WTC11 (cell line): ENCODE results near the gene SLC23A2. TPM values are rescaled to one million over a fixed set of nuclear protein-coding genes. Genes with fewer than 3 reads are reported as not detected.

Experiments used
- ATAC-seq: fragments of 200-7000 bp; cut with Tn5 transposase; 2 replicates; pipeline ENCODE4 v1.10.0; 2021; ENCODE audit warnings: mild to moderate bottlenecking, moderate library complexity
- CTCF ChIA-PET: fragments of 300-600 bp; sonication (Branson Sonifier 250); formaldehyde crosslinking; loops from one replicate; lab custom pipeline; 2021; ENCODE audit warnings: antibody characterized with exemption; lab: Charles Lee
- POLR2A ChIA-PET: fragments of 350-600 bp; sonication (Branson Sonifier 250); formaldehyde crosslinking; loops from one replicate; lab custom pipeline; 2021; ENCODE audit warnings: antibody characterized with exemption; lab: Charles Lee
- DNase-seq: peaks from one replicate; pipeline ENCODE4 v3.0.0; 2021; ENCODE audit warnings: low spot score
- H3K27ac Mint-ChIP-seq: 2 replicates; pipeline ENCODE4 v1.8.0; 2021; ENCODE audit warnings: mixed read lengths
- H3K27me3 Mint-ChIP-seq: 2 replicates; pipeline ENCODE4 v1.8.0; 2021; ENCODE audit warnings: low read depth, mild to moderate bottlenecking, moderate library complexity, mixed read lengths
- H3K36me3 Mint-ChIP-seq: 2 replicates; pipeline ENCODE4 v1.8.0; 2021; ENCODE audit warnings: mixed read lengths
- H3K4me1 Mint-ChIP-seq: 2 replicates; pipeline ENCODE4 v1.8.0; 2022; ENCODE audit warnings: mixed read lengths
- H3K4me3 Mint-ChIP-seq: 2 replicates; pipeline ENCODE4 v1.8.0; 2021; ENCODE audit warnings: mild to moderate bottlenecking, moderate library complexity, mixed read lengths
- H3K9me3 Mint-ChIP-seq: 2 replicates; pipeline ENCODE4 v1.8.0; 2021; ENCODE audit warnings: mixed read lengths
- AR ChIP-seq: fragments of 250-450 bp; sonication (Bioruptor Pico); IDR thresholded peaks from 2 replicates; pipeline ENCODE4 v1.9.0; 2021; ENCODE audit warnings: mild to moderate bottlenecking
- ATF2 ChIP-seq: sonication (generic); formaldehyde crosslinking; IDR thresholded peaks from 2 replicates; pipeline ENCODE4 v1.8.1; 2022; ENCODE audit warnings: low read depth, missing genetic modification reagents, borderline replicate concordance
- ERG ChIP-seq: fragments of 250-450 bp; sonication (Bioruptor Pico); IDR thresholded peaks from 2 replicates; pipeline ENCODE4 v1.8.0; 2021; ENCODE audit warnings: mild to moderate bottlenecking
- ETV6 ChIP-seq: sonication (generic); formaldehyde crosslinking; IDR thresholded peaks from 2 replicates; pipeline ENCODE4 v1.8.1; 2022; ENCODE audit warnings: mild to moderate bottlenecking, missing genetic modification reagents
- FOXP4 ChIP-seq: sonication (generic); formaldehyde crosslinking; IDR thresholded peaks from 2 replicates; pipeline ENCODE4 v1.8.0; 2022; ENCODE audit warnings: mild to moderate bottlenecking, missing genetic modification reagents
- GABPB1 ChIP-seq: sonication (generic); formaldehyde crosslinking; IDR thresholded peaks from 2 replicates; pipeline ENCODE4 v1.8.1; 2023; ENCODE audit warnings: mild to moderate bottlenecking, missing genetic modification reagents
- HMGA2 ChIP-seq: fragments of 250-450 bp; sonication (Bioruptor Pico); IDR thresholded peaks from 2 replicates; pipeline ENCODE4 v1.4.0; 2021; ENCODE audit warnings: mild to moderate bottlenecking, moderate library complexity
- HMGXB4 ChIP-seq: sonication (generic); formaldehyde crosslinking; IDR thresholded peaks from 2 replicates; pipeline ENCODE4 v1.8.1; 2023; ENCODE audit warnings: mild to moderate bottlenecking, moderate library complexity, missing genetic modification reagents
- MXD4 ChIP-seq: fragments of 250-450 bp; sonication (Bioruptor Pico); IDR thresholded peaks from 2 replicates; pipeline ENCODE4 v1.8.0; 2021; ENCODE audit warnings: mild to moderate bottlenecking, moderate library complexity, borderline replicate concordance
- MYBL2 ChIP-seq: sonication (generic); formaldehyde crosslinking; IDR thresholded peaks from 2 replicates; pipeline ENCODE4 v1.8.1; 2023; ENCODE audit warnings: mild to moderate bottlenecking, moderate library complexity, missing genetic modification reagents
- PREB ChIP-seq: sonication (generic); formaldehyde crosslinking; IDR thresholded peaks from 2 replicates; pipeline ENCODE4 v1.8.1; 2022; ENCODE audit warnings: mild to moderate bottlenecking, missing genetic modification reagents, moderate library complexity, borderline replicate concordance
- PRRX2 ChIP-seq: fragments of 250-450 bp; sonication (Bioruptor Pico); IDR thresholded peaks from 2 replicates; pipeline ENCODE4 v1.8.0; 2021; ENCODE audit warnings: mild to moderate bottlenecking
- RORB ChIP-seq: fragments of 250-450 bp; sonication (Bioruptor Pico); IDR thresholded peaks from 2 replicates; pipeline ENCODE4 v1.9.0; 2021; ENCODE audit warnings: mild to moderate bottlenecking
- SMAD3 ChIP-seq: sonication (generic); formaldehyde crosslinking; IDR thresholded peaks from 2 replicates; pipeline ENCODE4 v1.8.0; 2022; ENCODE audit warnings: missing genetic modification reagents, mild to moderate bottlenecking, borderline replicate concordance
- SMAD4 ChIP-seq: sonication (generic); formaldehyde crosslinking; IDR thresholded peaks from 2 replicates; pipeline ENCODE4 v1.8.0; 2022; ENCODE audit warnings: mild to moderate bottlenecking, missing genetic modification reagents
- TEAD1 ChIP-seq: sonication (generic); formaldehyde crosslinking; IDR thresholded peaks from 2 replicates; pipeline ENCODE4 v1.8.0; 2022; ENCODE audit warnings: mild to moderate bottlenecking, missing genetic modification reagents
- USF1 ChIP-seq: sonication (generic); formaldehyde crosslinking; IDR thresholded peaks from 2 replicates; pipeline ENCODE4 v1.8.0; 2022; ENCODE audit warnings: mild to moderate bottlenecking, missing genetic modification reagents
- ZBTB21 ChIP-seq: sonication (generic); formaldehyde crosslinking; IDR thresholded peaks from 2 replicates; pipeline ENCODE4 v1.8.1; 2023; ENCODE audit warnings: mild to moderate bottlenecking, missing genetic modification reagents, borderline replicate concordance
- ZNF121 ChIP-seq: sonication (generic); formaldehyde crosslinking; IDR thresholded peaks from 2 replicates; pipeline ENCODE4 v1.8.0; 2023; ENCODE audit warnings: missing genetic modification reagents
- ZNF423 ChIP-seq: fragments of 250-450 bp; sonication (Bioruptor Pico); IDR thresholded peaks from 2 replicates; pipeline ENCODE4 v2.1.2; 2022; ENCODE audit warnings: mild to moderate bottlenecking, moderate library complexity
- total RNA-seq: library from RNA; stranded (reverse); gene quantifications from 3 replicates; pipeline ENCODE4 v1.2.3, GENCODE V29; 2021

SLC23A2 gene
- total RNA-seq, 1 experiment from 2014 or later, result 14.5 TPM

- no peak for TF ChIP-seq HMGXB4 (CRISPR knock-in tag)
- TF ChIP-seq RORB, result no peak
- TF ChIP-seq TEAD1 (CRISPR knock-in tag), result no peak
- TF ChIP-seq MXD4 (CRISPR knock-in tag), result no peak
Measured at GRCh38 chr20:4855097-4855496, 146.2 kb downstream of the SLC23A2 start (continued).

- peaks cover 19% of the 10 kb centered on the region for H3K36me3 Mint-ChIP-seq
- no peaks in the 10 kb centered on the region for H3K27me3 Mint-ChIP-seq
- no peak for ATAC-seq
- TF ChIP-seq GABPB1 (CRISPR knock-in tag), result no peak
- TF ChIP-seq ETV6, result no peak
- no peak for TF ChIP-seq AR (CRISPR knock-in tag)
- TF ChIP-seq MYBL2, result no peak
- TF ChIP-seq ATF2 (CRISPR knock-in tag), result no peak
- no peak for TF ChIP-seq HMGA2 (CRISPR knock-in tag)
- no peak for TF ChIP-seq ERG (CRISPR knock-in tag)
- TF ChIP-seq ZNF423 (CRISPR knock-in tag), result no peak
- no peak for TF ChIP-seq SMAD3
- no peak for TF ChIP-seq USF1 (CRISPR knock-in tag)
- no peak for TF ChIP-seq SMAD4 (CRISPR knock-in tag)
- TF ChIP-seq, all 79 proteins: peak for 0
- DNase-seq, result no peak
- POLR2A ChIA-PET, result no interaction called here
- H3K4me1 Mint-ChIP-seq, result no peaks in the 10 kb centered on the region
- H3K27ac Mint-ChIP-seq, result no peak overlapping the region
- H3K4me3 Mint-ChIP-seq, result no peak overlapping the region
- H3K9me3 Mint-ChIP-seq, result no peaks in the 10 kb centered on the region
- CTCF ChIA-PET, result no interaction called here
Measured at GRCh38 chr20:4854561-4854901, 146.8 kb downstream of the SLC23A2 start.

GRCh38 chr20:4853757-4854560 lies 147.4 kb downstream of the SLC23A2 start:
- ChIA-PET POLR2A (no interaction called here), CTCF (no interaction called here)
- no peaks in the 10 kb centered on the region for H3K9me3 Mint-ChIP-seq
- TF ChIP-seq PREB (CRISPR knock-in tag) (no peak), USF1 (CRISPR knock-in tag) (no peak), ZNF121 (CRISPR knock-in tag) (no peak), PRRX2 (CRISPR knock-in tag) (no peak), ZBTB21 (CRISPR knock-in tag) (no peak), FOXP4 (CRISPR knock-in tag) (no peak)

More at GRCh38 chr20:4853757-4854560, 147.4 kb downstream of the SLC23A2 start:
- DNase-seq (no peak), ATAC-seq (no peak)
- H3K27me3 Mint-ChIP-seq, result no peaks in the 10 kb centered on the region
- H3K36me3 Mint-ChIP-seq, result peaks cover 14% of the 10 kb centered on the region
- H3K4me1 Mint-ChIP-seq, result no peaks in the 10 kb centered on the region
- no peak overlapping the region for H3K4me3 Mint-ChIP-seq
- no peak overlapping the region for H3K27ac Mint-ChIP-seq
